ENCODE measurements around the gene LILRB2.
A peak's percentile ranks its signal among the peaks of the same experiment; 100 is the strongest.
"Not testable (repeated sequence)": the region's sequence is repeated elsewhere in the genome, so short reads cannot be mapped to it uniquely, and the experiment has no call there.

The LILRB2 gene

DNA sequence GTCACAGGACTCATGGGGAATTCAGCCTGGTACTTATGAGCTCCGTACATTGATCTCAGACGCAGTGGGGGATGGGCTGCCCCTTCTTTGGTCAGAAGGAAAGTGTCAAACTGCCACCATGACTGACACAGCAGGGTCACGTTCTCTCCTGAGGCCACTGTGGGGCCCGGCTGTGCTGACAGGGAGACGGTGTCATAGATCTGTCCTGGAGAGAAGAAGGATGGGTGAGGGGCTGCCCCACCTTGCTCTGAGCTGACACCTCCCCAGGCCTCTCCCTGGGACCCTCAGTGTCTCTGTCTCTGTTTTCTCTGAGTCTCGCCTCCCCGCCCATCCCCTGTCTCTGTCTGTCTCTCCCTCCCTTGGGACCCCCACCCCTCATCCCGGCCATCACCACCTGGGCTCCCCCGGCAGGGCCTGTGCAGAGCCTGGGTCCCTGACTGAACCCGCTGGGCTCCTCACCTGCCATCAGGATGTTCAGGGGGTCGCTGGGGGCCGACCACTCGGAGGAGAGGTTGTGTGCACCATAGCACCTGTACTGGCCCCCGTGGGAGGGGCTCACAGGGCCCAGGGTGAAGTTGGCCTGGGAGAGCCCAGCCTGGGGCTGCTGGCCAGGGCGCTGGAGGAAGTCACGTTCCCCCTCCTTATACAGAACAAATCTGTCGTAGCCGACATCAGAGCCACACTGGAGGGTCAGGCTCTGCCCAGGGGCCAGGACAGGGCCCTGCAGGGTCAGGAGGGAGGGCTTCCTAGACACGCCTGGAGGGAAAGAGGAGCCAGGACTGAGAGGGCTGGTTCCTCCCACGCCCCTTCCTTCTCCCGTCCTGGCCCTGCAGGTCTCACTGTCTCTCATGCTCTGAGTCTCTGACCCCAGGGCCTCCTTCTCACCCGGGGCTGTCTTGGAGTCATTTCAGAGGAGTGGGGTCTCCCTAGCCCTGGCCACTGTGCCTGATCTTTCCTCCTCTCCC is 40.3 kb downstream of the LILRB2 start:
- not testable (repeated sequence) for DNase-seq

DNA sequence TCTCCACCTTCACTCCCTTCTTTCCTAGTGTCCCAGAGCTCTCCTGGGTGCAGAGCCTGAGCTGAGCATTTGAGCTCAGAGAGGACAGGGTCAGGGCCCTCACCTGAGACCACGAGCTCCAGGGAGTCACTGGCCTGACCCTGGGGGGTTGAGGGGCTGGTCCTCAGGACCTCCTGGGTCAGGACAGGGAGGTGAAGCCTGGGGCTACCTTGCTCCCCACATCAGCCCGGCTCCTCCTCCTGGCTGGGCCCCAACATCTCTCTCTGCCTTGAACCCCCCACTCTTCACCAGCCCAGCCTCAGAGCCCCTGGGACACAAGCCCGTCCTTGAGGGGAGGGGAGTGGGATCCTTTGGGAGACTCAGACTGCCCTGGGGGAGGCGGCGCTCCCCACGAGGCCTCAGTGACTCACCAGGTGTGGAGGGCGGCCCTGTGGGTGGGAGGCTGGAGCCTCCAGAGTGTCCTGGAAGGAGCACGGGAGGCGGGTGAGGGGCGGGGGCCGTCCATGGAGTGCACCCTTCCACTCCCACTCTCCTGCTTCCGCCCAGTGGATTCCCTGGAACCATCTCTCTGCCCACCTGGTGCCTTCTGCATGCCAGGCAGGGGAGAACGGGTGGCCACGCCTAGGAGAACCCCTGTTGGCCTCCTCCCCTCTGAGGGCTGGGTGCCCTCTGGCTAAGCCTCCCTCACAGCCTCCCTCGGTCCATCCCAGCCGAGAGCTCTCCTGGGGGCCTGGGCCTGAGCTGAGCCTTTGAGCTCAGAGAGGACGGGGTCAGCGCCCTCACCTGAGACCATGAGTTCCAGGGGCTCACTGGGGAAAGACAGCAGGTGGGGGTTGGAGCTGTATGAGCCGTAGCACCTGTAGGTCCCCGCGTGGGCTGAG is 41.2 kb downstream of the LILRB2 start:
- DNase-seq: not testable (repeated sequence)

DNA sequence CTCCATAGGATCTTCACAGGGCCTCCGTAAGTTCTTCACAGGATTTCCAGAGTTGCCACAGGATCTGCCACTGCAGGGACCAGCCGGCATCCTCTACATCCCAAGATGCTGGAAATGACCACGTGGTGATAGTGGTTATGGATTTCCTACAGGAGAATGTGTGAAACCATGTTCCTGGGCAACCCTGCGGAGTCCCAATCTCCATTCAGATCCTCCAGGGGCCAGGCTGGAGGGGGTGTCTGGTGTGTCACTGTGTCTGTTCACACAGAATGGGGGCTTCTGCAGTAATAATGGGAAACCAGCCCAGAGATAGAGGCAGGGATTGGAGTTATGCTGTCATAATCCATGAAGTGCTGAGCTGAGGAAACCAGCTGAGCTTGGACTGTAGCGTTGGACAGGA is 47.0 kb downstream of the LILRB2 start:
- no peak for DNase-seq

DNA sequence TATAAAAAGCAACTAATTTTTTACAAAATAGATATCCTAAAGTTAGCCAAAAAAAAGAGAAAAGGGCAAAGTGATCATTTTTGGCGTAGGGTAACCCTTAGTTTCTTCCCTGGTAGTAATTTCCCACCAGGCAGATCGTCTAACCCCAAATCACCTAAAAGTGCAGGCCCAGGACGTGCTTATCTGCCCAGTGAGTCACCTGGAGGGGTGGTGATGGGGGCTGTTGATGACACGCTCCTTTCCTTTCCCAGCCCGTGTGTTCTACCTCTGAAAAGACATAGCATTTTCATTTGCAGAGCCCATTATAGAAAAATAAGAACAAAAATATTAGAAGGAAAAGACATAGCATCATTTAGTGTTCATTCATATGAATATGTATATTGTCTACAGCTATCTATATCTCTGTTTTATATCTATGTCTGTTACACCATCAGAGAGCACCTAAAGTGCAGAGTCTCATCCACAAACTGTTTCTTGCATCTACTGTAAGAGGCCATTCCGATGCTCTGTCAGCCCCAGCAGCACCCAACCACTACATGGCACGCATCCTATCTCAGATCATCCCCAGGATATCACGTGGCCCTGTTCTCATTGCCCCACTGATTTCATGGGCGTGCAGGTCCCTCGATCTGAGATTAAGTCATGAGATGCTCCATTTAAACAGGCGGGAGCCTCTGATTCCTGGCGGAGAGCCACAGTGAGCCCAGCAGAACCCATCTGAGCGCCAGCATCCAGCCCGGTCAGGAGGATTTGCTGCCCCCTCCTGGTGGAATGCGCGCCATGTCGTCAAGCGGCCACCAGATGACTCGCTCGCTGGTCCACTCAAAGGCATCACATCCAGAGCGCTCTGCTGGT is 49.6 kb downstream of the LILRB2 start:
- DNase-seq: peak in 13 of 14 donors; percentile 36 to 87 (median 69)

DNA sequence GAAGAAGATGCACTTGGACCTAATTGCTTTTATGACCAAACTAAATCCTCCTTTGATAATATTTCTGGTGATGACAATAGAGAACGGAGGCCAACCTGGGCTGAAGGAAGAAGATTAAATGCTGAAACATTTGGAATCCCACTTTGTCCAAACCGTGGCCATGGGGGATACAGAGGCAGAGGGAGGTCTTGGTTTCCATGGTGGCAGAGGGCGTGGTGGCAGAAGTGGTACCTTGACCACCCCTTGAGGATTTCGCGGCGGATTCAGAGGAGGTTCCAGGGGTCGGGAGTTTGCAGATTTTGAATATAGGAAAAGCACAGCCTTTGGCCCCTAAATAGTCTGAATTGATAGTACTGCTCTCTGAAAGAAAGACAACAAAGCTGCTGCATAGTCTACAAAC is 50.9 kb downstream of the LILRB2 start:
- no peak for DNase-seq

DNA sequence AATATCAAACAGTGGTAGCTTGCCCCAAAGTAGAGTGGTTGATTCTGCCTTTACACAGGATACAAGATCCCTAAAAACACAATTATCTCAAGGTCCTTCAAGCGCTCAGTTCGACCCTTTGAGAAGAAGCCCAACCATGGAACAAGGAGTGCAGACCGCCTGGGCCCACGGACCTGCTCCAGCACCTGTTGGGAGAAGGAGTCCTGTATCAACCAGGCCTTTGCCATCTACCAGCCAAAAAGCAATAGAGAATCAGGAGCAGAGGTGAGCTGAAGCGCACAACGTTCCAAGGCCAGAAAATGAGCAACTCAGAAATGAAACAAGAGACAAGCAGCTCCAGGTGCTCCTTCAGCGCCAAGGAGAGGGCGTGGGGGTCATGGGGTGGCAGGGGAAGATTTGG is 51.8 kb downstream of the LILRB2 start:
- DNase-seq: no peak

DNA sequence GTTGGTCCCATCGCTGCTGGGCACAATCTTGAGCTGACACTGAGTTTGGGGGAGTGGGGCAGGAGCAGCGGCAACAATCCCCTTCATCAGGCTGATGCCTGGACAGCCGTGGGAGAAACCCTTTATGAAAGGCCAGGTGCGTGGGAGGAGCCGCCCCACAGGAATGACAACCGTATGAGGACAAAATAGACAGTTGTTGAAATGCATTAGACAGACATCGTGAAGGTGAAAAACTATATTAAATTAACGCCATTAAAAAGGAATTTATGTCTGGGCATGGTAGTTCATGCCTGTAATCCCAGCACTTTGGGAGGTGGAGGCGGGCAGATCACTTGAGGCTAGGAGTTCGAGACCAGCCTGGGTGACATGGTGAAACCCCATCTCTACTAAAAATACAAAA is 56.3 kb downstream of the LILRB2 start:
- DNase-seq: not testable (repeated sequence)

DNA sequence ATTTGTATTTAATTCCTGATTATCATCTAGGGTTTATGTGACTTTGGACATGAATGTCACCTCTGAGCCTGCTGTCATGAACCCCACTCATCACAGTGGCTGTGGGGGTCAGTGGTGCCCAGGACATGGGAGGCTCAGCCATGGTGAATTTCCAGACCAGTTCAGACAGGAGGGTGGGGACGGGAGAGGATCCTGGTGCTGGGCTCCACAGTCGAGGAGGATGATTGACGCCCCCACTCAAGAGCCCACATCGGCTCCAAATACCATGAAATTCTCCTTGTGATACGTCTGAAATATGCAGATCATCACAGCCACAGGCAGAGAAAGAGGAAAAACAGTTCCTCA is 57.0 kb downstream of the LILRB2 start:
- not testable (repeated sequence) for DNase-seq

Measured in C1 segment of cervical spinal cord (tissue), 14 donors.